ENCODE results near the gene PDE6D. TPM values are rescaled to one million over a fixed set of nuclear protein-coding genes. Genes with fewer than 3 reads are reported as not detected.
A peak's percentile ranks its signal among the peaks of the same experiment; 100 is the strongest.

Gene PDE6D
- total RNA-seq, 1 experiment from 2014 or later: 67.0 TPM

DNA sequence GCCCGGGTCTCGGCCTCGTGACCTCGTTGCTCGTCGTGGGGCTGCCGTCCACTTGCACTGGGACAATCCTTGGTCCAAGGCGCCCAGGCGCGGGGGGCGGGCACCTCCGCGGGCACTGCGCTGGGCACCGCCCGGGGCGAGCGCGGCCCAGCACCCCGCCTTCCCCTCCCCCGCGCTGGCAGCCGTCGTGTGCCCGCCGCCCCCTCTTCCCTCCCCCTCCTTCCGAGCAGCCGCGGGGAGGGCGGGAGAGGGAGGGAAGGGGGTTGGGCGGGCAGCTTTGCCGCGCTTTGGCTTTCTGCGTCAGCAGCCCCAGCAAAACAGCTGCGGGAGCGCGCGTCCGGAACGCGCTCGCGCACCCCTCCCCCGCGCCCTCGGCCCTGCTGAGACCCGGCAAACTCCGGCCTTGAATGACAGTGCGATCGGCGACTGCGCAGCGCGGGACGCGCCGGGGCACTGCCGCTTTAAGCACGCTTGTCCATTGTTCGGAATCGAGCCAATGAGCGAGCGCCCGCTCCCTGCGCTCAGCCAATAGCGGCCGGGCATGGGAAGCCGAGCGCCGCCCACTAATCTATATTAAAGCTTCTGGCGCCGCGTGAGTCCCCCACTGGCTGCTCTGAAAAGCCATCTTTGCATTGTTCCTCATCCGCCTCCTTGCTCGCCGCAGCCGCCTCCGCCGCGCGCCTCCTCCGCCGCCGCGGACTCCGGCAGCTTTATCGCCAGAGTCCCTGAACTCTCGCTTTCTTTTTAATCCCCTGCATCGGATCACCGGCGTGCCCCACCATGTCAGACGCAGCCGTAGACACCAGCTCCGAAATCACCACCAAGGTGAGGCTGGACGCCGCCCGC, 72.9 kb downstream of the PDE6D start, which contains the start of gene PTMA:
PTMA (plus strand) TSS at position 599 of the 846 bp plus-strand sequence; CDS start at position 781, 182 bp downstream.
- DNase-seq (ENCODE audit: low read depth): peak; percentile 99

- DNase-seq (ENCODE audit: low read depth): peak; percentile 55
Measured at GRCh38 chr2:231707625-231707926, 73.5 kb downstream of the PDE6D start.

DNA sequence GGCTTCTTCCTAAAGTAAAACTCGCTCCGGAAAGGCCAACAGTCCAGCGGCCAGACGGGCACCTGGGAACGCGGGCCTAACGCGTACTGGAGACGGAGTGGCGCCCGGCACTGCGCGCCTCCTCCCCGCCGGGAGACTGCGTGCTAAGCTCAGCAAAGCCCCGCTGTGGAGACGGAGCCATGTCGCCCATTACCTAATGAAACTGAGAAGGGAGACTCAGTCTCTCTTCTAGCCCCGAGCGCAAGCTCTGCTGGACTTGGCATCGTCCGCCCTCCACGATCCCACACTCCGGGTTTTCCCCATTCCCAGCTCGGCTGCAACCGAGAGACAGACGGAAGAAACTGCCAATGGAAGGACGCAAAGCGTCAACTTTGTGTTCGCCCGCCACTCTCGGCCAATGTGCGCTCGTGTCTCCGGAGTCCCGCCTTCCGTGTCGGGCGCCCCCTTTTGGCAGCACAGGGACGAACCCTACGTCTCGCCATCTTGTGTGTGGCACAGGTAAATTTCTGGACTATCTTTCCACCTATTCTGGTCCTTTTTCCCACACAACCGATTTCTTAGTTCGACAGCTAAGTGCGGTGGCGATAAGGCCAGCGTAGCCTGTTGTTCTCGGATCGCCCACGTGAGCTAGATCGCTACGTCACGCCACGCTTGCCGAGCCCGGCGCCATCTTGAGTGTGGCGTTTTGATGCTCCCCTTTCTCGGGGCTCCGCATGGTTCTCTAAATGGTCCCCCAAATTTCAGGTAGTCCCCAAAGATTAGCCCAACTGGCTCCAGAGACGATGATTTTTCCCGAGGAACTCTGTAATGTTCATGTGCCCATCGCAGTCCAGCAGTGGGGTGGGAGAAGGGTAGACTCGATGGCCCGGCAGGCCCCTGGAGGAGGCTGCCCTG, 74.1 kb downstream of the PDE6D start:
- DNase-seq (ENCODE audit: low read depth): peak; percentile 96

- DNase-seq (ENCODE audit: low read depth): no peak
Measured at GRCh38 chr2:231704017-231704416, 77.1 kb downstream of the PDE6D start.

DNA sequence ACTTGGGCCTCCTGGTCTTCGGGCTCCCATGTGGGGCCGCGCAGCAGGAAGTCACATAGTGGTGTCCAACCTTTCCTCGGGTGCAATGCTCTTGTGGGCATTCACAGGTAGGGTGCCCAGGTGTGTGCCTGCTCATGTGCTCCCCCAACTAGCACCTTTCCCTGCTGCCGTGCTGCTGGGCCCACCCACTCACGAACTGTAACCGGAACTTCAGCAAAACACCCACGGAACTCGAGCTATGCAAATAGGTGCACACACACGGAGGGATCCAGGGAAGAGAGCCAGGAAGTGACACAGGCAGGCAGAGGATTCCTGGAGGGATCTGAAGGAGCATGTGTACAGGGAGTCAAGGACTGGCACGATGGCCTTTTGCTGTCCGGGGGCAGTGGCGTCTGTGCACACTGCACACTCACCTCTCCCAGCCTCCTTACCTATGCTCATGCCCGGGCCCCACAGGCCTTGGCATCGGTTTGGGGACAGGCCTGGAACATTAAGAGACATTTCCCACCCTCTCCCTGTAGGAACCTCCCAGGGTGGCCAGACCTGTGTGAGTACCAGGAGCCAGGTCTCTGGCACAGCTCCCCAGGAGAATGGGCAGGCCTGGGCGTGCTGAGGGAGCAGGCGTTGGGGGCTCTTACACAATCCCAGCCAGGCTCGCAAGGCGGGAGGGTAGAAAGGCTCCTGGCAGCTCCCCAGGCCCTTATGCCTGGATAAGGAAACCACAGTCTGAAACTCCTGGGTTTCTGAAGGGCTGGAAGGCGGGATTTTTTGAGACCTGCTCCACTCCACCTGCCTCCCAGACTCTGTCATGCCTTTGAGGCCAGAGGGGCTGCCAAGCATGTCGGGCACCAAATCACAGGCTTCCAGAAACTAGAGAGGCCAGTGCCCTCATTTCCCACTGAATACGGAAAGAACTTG, 79.4 kb downstream of the PDE6D start:
- peak; percentile 63 for DNase-seq (ENCODE audit: low read depth)

DNA sequence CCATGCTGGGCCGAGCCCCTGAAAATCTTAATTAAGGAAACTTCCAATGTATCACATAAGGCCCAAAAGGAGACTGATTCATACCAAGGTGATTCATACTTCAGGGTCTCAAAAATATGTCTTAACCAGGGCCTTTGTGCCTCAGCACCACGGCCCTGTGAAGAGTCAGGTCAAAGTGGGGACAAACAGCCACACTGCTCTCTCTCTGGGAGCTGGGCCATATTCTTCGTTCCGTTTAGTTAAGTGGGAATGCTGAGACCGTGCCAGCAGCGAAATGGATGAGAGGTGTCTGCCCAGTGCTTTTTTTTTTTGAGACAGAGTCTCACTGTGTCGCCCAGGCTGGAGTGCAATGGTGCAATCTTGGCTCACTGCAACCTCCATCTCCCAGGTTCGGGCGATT, 82.1 kb downstream of the PDE6D start:
- peak; percentile 68 for DNase-seq (ENCODE audit: low read depth)

DNA sequence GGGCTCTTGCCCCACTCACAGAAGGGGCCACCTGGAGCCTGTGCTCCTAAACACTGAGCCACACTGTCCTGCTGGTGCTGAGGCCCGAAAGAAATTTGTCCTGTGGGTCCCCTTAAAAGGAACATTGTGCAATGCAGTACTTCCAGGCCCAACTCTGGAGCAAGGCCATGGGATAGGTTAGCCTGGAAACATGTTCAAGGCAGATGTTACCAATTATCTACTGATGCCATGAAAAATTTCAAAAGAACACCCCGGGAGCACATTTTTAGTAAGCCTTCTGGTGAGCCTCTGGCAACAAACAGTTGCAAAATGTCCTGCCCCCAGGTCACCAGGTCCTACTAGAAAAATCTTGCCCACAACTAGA, 85.1 kb downstream of the PDE6D start:
- no peak for DNase-seq (ENCODE audit: low read depth)

GRCh38 chr2:231693956-231694355, 87.1 kb downstream of the PDE6D start:
- no peak for DNase-seq (ENCODE audit: low read depth)

- no peak for DNase-seq (ENCODE audit: low read depth)
Measured at GRCh38 chr2:231692847-231693246, 88.2 kb downstream of the PDE6D start.

DNA sequence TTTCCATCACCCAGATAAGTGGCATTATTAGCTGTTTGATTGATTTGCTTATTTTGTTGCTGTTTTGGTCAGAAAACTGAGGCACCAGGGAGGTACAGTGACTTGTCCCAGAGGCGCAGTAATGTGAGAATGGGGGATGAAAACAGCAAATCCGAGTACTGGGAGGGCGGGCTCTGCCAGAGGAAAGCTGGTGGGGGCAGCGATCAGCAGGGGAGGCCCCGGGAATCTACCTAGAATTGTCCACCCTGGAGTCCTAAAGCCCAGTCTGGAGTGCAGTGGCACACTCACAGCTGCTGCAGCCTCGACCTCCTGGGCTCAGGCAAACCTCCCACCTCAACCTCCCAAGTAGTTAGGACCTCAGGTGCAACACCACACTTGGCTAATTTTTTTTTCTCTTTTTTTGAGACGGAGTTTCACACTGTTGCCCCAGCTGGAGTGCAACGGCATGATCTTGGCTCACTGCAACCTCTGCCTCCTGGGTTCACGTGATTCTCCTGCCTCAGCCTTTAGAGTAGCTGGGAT, 89.8 kb downstream of the PDE6D start:
- DNase-seq (ENCODE audit: low read depth): no peak

DNA sequence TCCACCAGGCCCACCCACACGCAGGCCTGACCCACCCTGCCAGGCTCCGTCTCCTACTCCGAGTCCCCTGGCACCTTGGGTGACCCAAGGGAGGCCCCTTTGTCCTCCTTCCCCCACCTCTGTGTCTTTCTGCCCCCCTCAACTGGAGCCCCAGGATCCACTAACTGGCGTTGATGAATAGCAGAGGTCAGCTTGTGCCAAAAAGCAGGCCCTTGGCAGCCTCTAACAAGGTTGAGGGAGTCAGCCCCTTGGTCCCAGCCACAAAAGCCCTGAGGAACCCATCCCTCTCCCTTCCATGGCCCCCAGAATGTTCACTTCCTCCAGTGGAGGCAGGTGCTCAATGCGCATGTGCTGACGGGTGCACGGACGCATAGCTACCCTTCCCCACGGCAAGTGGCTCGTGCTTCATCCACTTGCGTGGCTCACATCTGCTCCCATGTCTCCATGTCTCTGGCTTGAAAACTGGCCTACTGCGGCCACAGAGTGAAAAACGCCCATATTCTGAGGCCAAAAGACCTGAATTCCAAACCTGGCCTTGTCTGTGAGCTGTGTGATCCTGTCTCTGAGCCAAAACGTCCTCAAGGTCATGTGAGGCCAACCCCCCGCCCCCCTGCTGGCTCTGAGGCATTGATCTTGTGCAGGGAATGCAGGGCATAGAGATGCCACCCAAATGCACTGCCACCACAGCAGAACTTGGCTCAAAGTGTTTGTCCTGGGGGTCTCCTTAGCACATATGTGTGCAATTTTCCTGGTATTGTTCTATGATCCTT, 91.8 kb downstream of the PDE6D start:
- no peak for DNase-seq (ENCODE audit: low read depth)

GRCh38 chr2:231688719-231689118, 92.4 kb downstream of the PDE6D start:
- no peak for DNase-seq (ENCODE audit: low read depth)

GRCh38 chr2:231687961-231688360, 93.1 kb downstream of the PDE6D start:
- no peak for DNase-seq (ENCODE audit: low read depth)

DNA sequence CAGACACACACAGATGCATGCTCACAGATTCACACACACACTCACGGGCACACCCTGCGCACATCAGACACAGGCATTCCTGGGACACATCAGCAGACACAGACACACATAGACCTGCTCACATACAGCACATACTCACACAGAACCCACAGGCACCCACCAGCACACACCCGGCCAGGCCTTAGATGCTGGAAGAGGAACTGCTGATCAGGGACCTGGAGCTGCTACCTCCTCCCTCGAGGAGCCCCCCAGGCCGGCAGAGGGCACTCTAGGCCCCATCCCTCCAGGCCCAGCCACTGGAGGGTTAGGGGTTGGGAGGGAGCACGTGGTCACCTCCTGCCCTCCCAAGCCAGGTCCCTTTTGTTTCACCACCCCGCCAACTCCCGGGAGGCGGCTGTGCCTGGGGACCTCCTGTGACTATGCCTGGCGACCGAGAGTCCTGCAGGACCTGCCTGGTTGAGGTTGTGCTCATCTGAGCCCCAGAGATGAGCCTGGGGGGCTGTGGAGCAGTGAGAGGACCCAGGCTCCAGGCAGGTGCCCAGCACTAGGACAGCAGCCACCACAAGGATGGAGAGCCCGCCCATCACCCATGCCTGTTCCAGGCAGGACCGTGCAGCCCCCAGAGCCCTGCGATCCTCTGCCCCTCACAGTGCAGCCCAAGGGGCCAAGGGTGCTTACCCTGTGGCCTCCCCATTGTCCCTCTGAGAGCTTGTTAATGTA, 93.8 kb downstream of the PDE6D start:
- peak; percentile 49 for DNase-seq (ENCODE audit: low read depth)

DNA sequence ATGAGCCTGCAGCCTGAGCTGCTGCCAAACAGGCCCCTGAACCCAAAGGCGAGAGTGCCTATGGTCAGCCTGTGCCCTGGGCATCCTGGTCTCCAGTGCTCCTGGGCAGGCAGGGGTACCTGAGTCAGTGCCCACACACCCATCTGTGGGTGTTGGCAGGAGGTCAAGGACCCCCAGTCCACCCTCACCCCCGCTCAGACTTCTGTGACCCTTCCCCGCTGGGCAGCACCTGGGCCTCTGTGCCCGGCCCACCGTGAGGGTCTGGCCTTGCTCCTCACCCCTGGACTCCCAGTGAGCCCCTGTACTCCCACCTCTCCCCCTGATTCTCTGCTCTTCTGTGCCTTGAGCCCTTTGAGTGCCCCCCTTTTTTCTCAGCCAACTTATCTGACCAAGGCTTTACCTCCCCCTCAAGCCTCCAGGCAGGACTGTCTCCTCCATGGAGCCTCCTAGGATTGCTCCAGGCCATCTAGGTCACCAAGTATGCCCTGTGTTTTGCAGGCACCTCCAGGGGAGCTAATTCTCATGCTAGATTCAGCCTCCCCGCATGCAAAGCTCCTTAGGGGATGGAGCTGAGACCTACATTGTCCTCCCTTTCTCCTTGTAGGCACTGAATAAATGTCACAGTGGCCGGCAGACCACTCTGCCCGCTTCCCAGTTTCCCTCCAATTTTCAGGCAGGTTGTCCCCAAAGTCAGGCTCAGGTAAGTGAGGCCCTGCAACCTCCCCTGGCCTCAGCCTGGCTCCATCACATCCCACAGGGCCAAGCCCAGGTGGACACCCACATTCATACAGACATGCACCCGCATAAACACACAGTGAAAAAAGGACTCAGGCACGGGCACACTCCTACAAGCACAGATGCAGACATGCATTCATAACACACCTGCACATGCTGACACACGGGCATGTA, 94.6 kb downstream of the PDE6D start:
- DNase-seq (ENCODE audit: low read depth): no peak

GRCh38 chr2:231685349-231686191, 95.5 kb downstream of the PDE6D start:
- DNase-seq (ENCODE audit: low read depth): no peak

DNA sequence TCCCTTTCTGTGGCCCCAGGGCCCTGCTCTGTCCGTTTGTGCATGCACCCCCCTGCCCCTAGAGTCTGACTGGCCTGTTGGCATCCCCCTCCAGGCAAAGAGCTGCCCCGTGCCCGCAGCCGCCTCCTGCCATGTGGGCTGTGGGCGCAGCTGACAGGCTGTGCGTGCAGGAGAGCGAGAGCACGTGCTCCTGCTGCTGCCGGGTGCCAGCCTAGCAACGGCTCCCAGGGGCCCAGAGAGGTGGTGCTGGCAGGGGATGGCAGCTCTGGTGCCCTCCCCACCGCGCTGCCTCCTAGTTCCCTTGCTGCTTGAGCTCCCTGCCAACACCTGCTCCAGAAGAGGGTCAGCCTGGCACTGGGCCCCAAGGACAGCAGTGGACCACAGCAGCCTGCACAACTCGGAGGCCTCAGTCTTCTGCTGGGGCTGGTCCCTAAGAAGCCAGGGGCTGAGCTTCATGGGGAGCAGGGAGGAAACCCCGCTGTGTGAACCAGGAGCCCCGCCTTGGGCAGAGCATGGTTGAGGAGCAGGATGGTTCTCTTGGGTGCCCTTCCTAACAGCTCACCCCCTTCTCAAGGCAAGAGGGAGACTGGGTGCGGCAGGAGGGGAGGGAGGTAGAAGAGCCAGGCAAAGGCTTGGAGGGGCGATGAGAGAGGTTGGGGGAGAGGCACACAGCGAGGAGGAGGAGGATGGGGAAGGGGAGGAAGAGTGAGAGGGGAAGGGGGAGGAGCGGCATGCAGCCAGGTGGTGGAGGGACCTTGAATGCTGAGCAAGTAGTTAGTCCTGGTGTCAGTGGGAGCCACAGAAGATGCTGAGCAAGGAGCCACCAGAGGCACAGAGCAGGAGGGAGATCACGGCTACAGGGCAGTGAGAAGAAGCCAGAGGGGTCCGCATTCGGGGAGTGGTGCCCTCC, 96.5 kb downstream of the PDE6D start:
- no peak for DNase-seq (ENCODE audit: low read depth)

Measured in M059J (cell line).